ENCODE measurements around the gene FGD2. TPM values are rescaled to one million over a fixed set of nuclear protein-coding genes. Genes with fewer than 3 reads are reported as not detected.

FGD2 gene
- total and polyA plus RNA-seq, 2 experiments from 2014 or later = 0.13 to 0.14 TPM

DNA sequence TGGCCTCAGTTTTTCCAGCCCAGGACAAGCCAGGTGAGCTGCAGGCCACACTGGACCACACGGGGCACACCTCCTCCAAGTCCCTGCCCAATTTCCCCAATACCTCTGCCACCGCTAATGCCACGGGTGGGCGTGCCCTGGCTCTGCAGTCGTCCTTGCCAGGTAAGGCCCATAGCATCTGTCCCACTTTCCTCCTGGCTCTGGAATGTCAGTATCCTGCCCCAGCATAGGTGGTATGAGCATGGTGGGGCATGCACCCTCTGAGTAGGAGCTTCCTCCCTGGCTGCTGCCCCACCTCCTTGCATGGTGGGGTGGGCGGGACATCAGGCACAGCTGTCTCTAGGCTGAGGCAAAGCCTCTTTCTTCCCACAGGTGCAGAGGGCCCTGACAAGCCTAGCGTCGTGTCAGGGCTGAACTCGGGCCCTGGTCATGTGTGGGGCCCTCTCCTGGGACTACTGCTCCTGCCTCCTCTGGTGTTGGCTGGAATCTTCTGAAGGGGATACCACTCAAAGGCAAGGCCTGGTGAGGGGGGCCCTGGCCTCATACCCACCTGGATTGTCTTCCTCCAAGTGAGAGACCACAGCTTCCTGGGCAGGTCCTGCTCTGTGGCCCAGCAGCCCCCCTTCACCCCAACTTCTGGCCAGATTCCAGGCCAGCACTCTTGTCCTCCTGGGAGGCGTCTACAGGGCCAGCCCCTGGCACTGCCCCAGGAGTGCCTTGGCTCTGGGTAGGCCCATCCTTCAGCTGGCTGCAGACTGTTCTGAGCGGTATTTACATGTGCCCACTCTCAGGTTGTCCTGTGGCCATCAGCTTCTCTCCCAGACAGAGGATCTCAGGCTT, 41.8 kb upstream of the FGD2 start:
- H3K4me2 ChIP-seq = no peak overlapping the region
- no peak overlapping the region; the same call in 1 of the 2 replicates for H3K27ac Mint-ChIP-seq
- no peak overlapping the region for H3K27ac ChIP-seq (ENCODE audit: low read depth)

More for the DNA sequence above, 41.8 kb upstream of the FGD2 start:
- TF ChIP-seq POLR2AphosphoS5 (IDR thresholded peaks at IDR 0.05; ENCODE audit: low read depth) = no peak
- TF ChIP-seq JUNB (IDR thresholded peaks at IDR 0.05; ENCODE audit: unreplicated experiment) = no peak
- no peak for TF ChIP-seq ZNF331 (CRISPR knock-in tag; IDR thresholded peaks at IDR 0.05; ENCODE audit: low read depth)
- TF ChIP-seq EZH2phosphoT487 (IDR thresholded peaks at IDR 0.05; ENCODE audit: unreplicated experiment) = no peak
- no peak for TF ChIP-seq STAT1 (IDR thresholded peaks at IDR 0.05; ENCODE audit: unreplicated experiment)
- no peak for TF ChIP-seq CREB1 (CRISPR knock-in tag; IDR thresholded peaks at IDR 0.05; ENCODE audit: low read depth)
- TF ChIP-seq ZNF114 (CRISPR knock-in tag; IDR thresholded peaks at IDR 0.05) = no peak
- TF ChIP-seq, protein P1, sequence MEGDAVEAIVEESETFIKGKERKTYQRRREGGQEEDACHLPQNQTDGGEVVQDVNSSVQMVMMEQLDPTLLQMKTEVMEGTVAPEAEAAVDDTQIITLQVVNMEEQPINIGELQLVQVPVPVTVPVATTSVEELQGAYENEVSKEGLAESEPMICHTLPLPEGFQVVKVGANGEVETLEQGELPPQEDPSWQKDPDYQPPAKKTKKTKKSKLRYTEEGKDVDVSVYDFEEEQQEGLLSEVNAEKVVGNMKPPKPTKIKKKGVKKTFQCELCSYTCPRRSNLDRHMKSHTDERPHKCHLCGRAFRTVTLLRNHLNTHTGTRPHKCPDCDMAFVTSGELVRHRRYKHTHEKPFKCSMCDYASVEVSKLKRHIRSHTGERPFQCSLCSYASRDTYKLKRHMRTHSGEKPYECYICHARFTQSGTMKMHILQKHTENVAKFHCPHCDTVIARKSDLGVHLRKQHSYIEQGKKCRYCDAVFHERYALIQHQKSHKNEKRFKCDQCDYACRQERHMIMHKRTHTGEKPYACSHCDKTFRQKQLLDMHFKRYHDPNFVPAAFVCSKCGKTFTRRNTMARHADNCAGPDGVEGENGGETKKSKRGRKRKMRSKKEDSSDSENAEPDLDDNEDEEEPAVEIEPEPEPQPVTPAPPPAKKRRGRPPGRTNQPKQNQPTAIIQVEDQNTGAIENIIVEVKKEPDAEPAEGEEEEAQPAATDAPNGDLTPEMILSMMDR (conservative IDR thresholded peaks at IDR 0.05; ENCODE audit: low read depth in 2 of 2) = no peak
- TF ChIP-seq, protein P2, sequence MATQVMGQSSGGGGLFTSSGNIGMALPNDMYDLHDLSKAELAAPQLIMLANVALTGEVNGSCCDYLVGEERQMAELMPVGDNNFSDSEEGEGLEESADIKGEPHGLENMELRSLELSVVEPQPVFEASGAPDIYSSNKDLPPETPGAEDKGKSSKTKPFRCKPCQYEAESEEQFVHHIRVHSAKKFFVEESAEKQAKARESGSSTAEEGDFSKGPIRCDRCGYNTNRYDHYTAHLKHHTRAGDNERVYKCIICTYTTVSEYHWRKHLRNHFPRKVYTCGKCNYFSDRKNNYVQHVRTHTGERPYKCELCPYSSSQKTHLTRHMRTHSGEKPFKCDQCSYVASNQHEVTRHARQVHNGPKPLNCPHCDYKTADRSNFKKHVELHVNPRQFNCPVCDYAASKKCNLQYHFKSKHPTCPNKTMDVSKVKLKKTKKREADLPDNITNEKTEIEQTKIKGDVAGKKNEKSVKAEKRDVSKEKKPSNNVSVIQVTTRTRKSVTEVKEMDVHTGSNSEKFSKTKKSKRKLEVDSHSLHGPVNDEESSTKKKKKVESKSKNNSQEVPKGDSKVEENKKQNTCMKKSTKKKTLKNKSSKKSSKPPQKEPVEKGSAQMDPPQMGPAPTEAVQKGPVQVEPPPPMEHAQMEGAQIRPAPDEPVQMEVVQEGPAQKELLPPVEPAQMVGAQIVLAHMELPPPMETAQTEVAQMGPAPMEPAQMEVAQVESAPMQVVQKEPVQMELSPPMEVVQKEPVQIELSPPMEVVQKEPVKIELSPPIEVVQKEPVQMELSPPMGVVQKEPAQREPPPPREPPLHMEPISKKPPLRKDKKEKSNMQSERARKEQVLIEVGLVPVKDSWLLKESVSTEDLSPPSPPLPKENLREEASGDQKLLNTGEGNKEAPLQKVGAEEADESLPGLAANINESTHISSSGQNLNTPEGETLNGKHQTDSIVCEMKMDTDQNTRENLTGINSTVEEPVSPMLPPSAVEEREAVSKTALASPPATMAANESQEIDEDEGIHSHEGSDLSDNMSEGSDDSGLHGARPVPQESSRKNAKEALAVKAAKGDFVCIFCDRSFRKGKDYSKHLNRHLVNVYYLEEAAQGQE (IDR thresholded peaks at IDR 0.05; ENCODE audit: unreplicated experiment) = no peak
- TF ChIP-seq, protein P3, sequence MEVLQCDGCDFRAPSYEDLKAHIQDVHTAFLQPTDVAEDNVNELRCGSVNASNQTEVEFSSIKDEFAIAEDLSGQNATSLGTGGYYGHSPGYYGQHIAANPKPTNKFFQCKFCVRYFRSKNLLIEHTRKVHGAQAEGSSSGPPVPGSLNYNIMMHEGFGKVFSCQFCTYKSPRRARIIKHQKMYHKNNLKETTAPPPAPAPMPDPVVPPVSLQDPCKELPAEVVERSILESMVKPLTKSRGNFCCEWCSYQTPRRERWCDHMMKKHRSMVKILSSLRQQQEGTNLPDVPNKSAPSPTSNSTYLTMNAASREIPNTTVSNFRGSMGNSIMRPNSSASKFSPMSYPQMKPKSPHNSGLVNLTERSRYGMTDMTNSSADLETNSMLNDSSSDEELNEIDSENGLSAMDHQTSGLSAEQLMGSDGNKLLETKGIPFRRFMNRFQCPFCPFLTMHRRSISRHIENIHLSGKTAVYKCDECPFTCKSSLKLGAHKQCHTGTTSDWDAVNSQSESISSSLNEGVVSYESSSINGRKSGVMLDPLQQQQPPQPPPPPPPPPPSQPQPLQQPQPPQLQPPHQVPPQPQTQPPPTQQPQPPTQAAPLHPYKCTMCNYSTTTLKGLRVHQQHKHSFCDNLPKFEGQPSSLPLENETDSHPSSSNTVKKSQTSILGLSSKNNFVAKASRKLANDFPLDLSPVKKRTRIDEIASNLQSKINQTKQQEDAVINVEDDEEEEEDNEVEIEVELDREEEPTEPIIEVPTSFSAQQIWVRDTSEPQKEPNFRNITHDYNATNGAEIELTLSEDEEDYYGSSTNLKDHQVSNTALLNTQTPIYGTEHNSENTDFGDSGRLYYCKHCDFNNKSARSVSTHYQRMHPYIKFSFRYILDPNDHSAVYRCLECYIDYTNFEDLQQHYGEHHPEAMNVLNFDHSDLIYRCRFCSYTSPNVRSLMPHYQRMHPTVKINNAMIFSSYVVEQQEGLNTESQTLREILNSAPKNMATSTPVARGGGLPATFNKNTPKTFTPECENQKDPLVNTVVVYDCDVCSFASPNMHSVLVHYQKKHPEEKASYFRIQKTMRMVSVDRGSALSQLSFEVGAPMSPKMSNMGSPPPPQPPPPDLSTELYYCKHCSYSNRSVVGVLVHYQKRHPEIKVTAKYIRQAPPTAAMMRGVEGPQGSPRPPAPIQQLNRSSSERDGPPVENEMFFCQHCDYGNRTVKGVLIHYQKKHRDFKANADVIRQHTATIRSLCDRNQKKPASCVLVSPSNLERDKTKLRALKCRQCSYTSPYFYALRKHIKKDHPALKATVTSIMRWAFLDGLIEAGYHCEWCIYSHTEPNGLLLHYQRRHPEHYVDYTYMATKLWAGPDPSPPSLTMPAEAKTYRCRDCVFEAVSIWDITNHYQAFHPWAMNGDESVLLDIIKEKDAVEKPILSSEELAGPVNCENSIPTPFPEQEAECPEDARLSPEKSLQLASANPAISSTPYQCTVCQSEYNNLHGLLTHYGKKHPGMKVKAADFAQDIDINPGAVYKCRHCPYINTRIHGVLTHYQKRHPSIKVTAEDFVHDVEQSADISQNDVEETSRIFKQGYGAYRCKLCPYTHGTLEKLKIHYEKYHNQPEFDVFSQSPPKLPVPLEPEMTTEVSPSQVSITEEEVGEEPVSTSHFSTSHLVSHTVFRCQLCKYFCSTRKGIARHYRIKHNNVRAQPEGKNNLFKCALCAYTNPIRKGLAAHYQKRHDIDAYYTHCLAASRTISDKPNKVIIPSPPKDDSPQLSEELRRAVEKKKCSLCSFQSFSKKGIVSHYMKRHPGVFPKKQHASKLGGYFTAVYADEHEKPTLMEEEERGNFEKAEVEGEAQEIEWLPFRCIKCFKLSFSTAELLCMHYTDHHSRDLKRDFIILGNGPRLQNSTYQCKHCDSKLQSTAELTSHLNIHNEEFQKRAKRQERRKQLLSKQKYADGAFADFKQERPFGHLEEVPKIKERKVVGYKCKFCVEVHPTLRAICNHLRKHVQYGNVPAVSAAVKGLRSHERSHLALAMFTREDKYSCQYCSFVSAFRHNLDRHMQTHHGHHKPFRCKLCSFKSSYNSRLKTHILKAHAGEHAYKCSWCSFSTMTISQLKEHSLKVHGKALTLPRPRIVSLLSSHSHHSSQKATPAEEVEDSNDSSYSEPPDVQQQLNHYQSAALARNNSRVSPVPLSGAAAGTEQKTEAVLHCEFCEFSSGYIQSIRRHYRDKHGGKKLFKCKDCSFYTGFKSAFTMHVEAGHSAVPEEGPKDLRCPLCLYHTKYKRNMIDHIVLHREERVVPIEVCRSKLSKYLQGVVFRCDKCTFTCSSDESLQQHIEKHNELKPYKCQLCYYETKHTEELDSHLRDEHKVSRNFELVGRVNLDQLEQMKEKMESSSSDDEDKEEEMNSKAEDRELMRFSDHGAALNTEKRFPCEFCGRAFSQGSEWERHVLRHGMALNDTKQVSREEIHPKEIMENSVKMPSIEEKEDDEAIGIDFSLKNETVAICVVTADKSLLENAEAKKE (CRISPR knock-in tag; IDR thresholded peaks at IDR 0.05) = no peak
- TF ChIP-seq EZH2 (IDR thresholded peaks at IDR 0.05; ENCODE audit: low read depth, unreplicated experiment) = no peak
- TF ChIP-seq, protein P4, sequence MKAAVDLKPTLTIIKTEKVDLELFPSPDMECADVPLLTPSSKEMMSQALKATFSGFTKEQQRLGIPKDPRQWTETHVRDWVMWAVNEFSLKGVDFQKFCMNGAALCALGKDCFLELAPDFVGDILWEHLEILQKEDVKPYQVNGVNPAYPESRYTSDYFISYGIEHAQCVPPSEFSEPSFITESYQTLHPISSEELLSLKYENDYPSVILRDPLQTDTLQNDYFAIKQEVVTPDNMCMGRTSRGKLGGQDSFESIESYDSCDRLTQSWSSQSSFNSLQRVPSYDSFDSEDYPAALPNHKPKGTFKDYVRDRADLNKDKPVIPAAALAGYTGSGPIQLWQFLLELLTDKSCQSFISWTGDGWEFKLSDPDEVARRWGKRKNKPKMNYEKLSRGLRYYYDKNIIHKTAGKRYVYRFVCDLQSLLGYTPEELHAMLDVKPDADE (IDR thresholded peaks at IDR 0.05) = no peak
- TF ChIP-seq NANOG (IDR thresholded peaks at IDR 0.05; ENCODE audit: borderline replicate concordance) = no peak
- Histone ChIP-seq H3K36me3 (ENCODE audit: insufficient read depth) (0 out of 2 replicates have a peak, but pooled peaks cover 6% of the 10 kb centered on the region), H3F3A (replicated peaks; ENCODE audit: low read depth) (no peaks in the 10 kb centered on the region; the same call in 1 of the 2 replicates), H3K4me1 (ENCODE audit: insufficient read depth) (no peaks in the 10 kb centered on the region; the same call in 1 of the 2 replicates), H2AFZ (peak overlapping the region; percentile 12; the same call in 1 of the 2 replicates), H3K9me2 (ENCODE audit: insufficient read depth) (no peaks in the 10 kb centered on the region), H3K4me3 (no peak overlapping the region), H3K79me2 (replicated peaks; ENCODE audit: insufficient read depth) (no peaks in the 10 kb centered on the region), H3K27me3 (ENCODE audit: insufficient read depth) (no peaks in the 10 kb centered on the region), H4K20me1 (replicated peaks; ENCODE audit: insufficient read depth) (no peaks in the 10 kb centered on the region; the same call in none of the 2 replicates)
- peak; percentile 35 for DNase-seq (ENCODE audit: low spot score)
- peaks cover 8% of the 10 kb centered on the region for H3K27me3 Mint-ChIP-seq (ENCODE audit: insufficient read depth, low read depth, poor library complexity)
- peaks cover 20% of the 10 kb centered on the region for H3K4me1 Mint-ChIP-seq
- H3K36me3 Mint-ChIP-seq (ENCODE audit: low read depth) = peaks cover 18% of the 10 kb centered on the region
- no peaks in the 10 kb centered on the region for H3K9me3 Mint-ChIP-seq
- no peak overlapping the region for H3K4me3 Mint-ChIP-seq
- ATAC-seq = peak; percentile 14
